Stimulated activated CD4-positive, alpha-beta T cell treated with anti-CD3 and anti-CD28 coated beads, Interleukin-15, amount 100 ng/mL, for 24 hours (primary cell): Measurements from ENCODE around the gene LETMD1.
"Not testable (repeated sequence)": the region's sequence is repeated elsewhere in the genome, so short reads cannot be mapped to it uniquely, and the experiment has no call there.

Experiments
- DNase-seq: peaks from one replicate; pipeline ENCODE4 v3.0.0-alpha.2; 2020

LETMD1 gene

GRCh38 chr12:51047655-51048540 lies at the start of gene LETMD1:
Gene LETMD1 (plus strand): TSS chr12:51048327. CDS start chr12:51048357, 30 bp downstream.
- peak; percentile 92 for DNase-seq

GRCh38 chr12:50999093-50999492 lies 49.0 kb upstream of the LETMD1 start:
- DNase-seq = no peak

- peak; percentile 19 for DNase-seq
Observed at GRCh38 chr12:51000245-51000644, 47.9 kb upstream of the LETMD1 start.

GRCh38 chr12:51001799-51002198 lies 46.3 kb upstream of the LETMD1 start:
- no peak for DNase-seq

GRCh38 chr12:51004504-51004903 lies 43.6 kb upstream of the LETMD1 start:
- no peak for DNase-seq

- no peak for DNase-seq
Observed at GRCh38 chr12:51005030-51005429, 43.1 kb upstream of the LETMD1 start.

- no peak for DNase-seq
Observed at GRCh38 chr12:51005671-51006070, 42.5 kb upstream of the LETMD1 start.

- DNase-seq = no peak
Observed at GRCh38 chr12:51008329-51009055, 39.6 kb upstream of the LETMD1 start.

GRCh38 chr12:51009056-51009440 lies 39.1 kb upstream of the LETMD1 start:
- DNase-seq = peak; percentile 59

- DNase-seq = no peak
Observed at GRCh38 chr12:51011955-51012354, 36.2 kb upstream of the LETMD1 start.

GRCh38 chr12:51012570-51013236 lies 35.4 kb upstream of the LETMD1 start:
- no peak for DNase-seq

GRCh38 chr12:51013441-51013840 lies 34.7 kb upstream of the LETMD1 start:
- no peak for DNase-seq

GRCh38 chr12:51014467-51014866 lies 33.7 kb upstream of the LETMD1 start:
- not testable (repeated sequence) for DNase-seq

GRCh38 chr12:51017452-51017851 lies 30.7 kb upstream of the LETMD1 start:
- no peak for DNase-seq

- no peak for DNase-seq
Observed at GRCh38 chr12:51018956-51019355, 29.2 kb upstream of the LETMD1 start.

- DNase-seq = no peak
Observed at GRCh38 chr12:51019927-51020326, 28.2 kb upstream of the LETMD1 start.

GRCh38 chr12:51020448-51021182 lies 27.5 kb upstream of the LETMD1 start:
- DNase-seq = no peak

GRCh38 chr12:51021694-51022093 lies 26.4 kb upstream of the LETMD1 start:
- no peak for DNase-seq

GRCh38 chr12:51023625-51024382 lies 24.3 kb upstream of the LETMD1 start:
- DNase-seq = no peak

GRCh38 chr12:51025338-51025835 lies 22.7 kb upstream of the LETMD1 start:
- no peak for DNase-seq

- DNase-seq = peak; percentile 98
Observed at GRCh38 chr12:51025836-51026638, 22.1 kb upstream of the LETMD1 start, which contains the start of gene SLC11A2. Gene SLC11A2 (minus strand): TSS chr12:51026384. CDS start chr12:51010728, 15,656 bp downstream.
